IMR-90 (cell line): Measurements from ENCODE around the gene SPPL2B. TPM values are rescaled to one million over a fixed set of nuclear protein-coding genes. Genes with fewer than 3 reads are reported as not detected.

Experiments
- ATAC-seq: fragments of 200-7000 bp; cut with Tn5 transposase; 2 replicates; pipeline ENCODE4 v1.9.1; 2020; ENCODE audit warnings: low read depth, mild to moderate bottlenecking, moderate library complexity
- BruUV-seq: library from RNA; stranded (reverse); fragments of 400-500 nt; replicated peaks from 2 replicates; lab custom pipeline; 2021; lab: Mats Ljungman, UMichigan
- CTCF ChIA-PET: fragments of 300-600 bp; formaldehyde crosslinking; extraction: SDS; loops from one replicate; lab custom pipeline; 2021; ENCODE audit warnings: antibody characterized with exemption; lab: Yijun Ruan, JAX
- POLR2A ChIA-PET: fragments of 300-600 bp; sonication (Branson Sonifier 250); formaldehyde crosslinking; loops from one replicate; lab custom pipeline; 2022; ENCODE audit warnings: antibody characterized with exemption; ENCODE audit not compliant: unreplicated experiment; lab: Charles Lee
- DNase-seq: peaks from one replicate; pipeline ENCODE4 v3.0.0; 2013
- H2AFZ ChIP-seq: replicated peaks from 2 replicates; pipeline ENCODE3; 2013; ENCODE audit warnings: low read length, mild to moderate bottlenecking; ENCODE audit not compliant: poor library complexity
- H2AK5ac ChIP-seq: 2 replicates; pipeline ENCODE4 v1.6.1; 2013; ENCODE audit warnings: low read depth, low read length, inconsistent platforms
- H2AK9ac ChIP-seq: replicated peaks from 2 replicates; pipeline ENCODE3; 2013; ENCODE audit warnings: mild to moderate bottlenecking, low read depth, low read length, moderate library complexity; ENCODE audit not compliant: poor library complexity
- H2BK120ac ChIP-seq: 2 replicates; pipeline ENCODE4 v1.6.1; 2013; ENCODE audit warnings: low read depth, low read length, inconsistent platforms
- H2BK15ac ChIP-seq: 3 replicates; pipeline ENCODE4 v1.6.1; 2013; ENCODE audit warnings: low read depth, low read length, inconsistent platforms
- H2BK20ac ChIP-seq: 2 replicates; pipeline ENCODE4 v1.6.1; 2013; ENCODE audit warnings: low read depth, mild to moderate bottlenecking, inconsistent platforms, low read length, moderate library complexity
- H2BK5ac ChIP-seq: 2 replicates; pipeline ENCODE4 v1.6.1; 2013; ENCODE audit warnings: mild to moderate bottlenecking, low read depth, low read length, inconsistent platforms; ENCODE audit not compliant: poor library complexity, severe bottlenecking
- H3K14ac ChIP-seq: replicated peaks from 2 replicates; pipeline ENCODE4 v1.6.1; 2013; ENCODE audit warnings: low read depth, low read length, inconsistent platforms
- H3K18ac ChIP-seq: 2 replicates; pipeline ENCODE4 v1.6.1; 2013; ENCODE audit warnings: low read depth, low read length, control low read depth
- H3K23ac ChIP-seq: 2 replicates; pipeline ENCODE4 v1.6.1; 2013; ENCODE audit warnings: low read depth, low read length, inconsistent platforms
- H3K27ac ChIP-seq: 2 replicates; pipeline ENCODE4 v1.5.1; 2013; ENCODE audit warnings: mild to moderate bottlenecking, control low read depth, low read length; ENCODE audit not compliant: insufficient read depth
- H3K27me3 ChIP-seq: 2 replicates; pipeline ENCODE4 v1.6.1; 2013; ENCODE audit warnings: low read length; ENCODE audit not compliant: control insufficient read depth, insufficient read depth
- H3K36me3 ChIP-seq: 2 replicates; pipeline ENCODE4 v1.6.1; 2013; ENCODE audit warnings: low read length, mixed read lengths; ENCODE audit not compliant: control insufficient read depth, insufficient read depth
- H3K4ac ChIP-seq: 2 replicates; pipeline ENCODE4 v1.6.1; 2013; ENCODE audit warnings: low read depth, low read length, inconsistent platforms
- H3K4me1 ChIP-seq: 2 replicates; pipeline ENCODE4 v1.6.1; 2013; ENCODE audit warnings: low read length, mixed read lengths; ENCODE audit not compliant: control insufficient read depth, insufficient read depth
- H3K4me2 ChIP-seq: 2 replicates; pipeline ENCODE4 v1.6.1; 2013; ENCODE audit warnings: low read depth, mild to moderate bottlenecking, control low read depth, low read length, moderate library complexity
- H3K4me3 ChIP-seq: 2 replicates; pipeline ENCODE4 v1.5.1; 2013; ENCODE audit warnings: low read depth, mild to moderate bottlenecking, control low read depth, low read length, moderate library complexity; ENCODE audit not compliant: insufficient read depth
- H3K56ac ChIP-seq: 2 replicates; pipeline ENCODE4 v1.6.1; 2013; ENCODE audit warnings: low read length, inconsistent platforms; ENCODE audit not compliant: insufficient read depth; ENCODE audit errors: extremely low read depth
- H3K79me1 ChIP-seq, 2 experiments: 2 replicates each; pipeline ENCODE4 v1.6.1; 2013; ENCODE audit warnings: low read length in 2 of 2, inconsistent platforms in 1 of 2, low read depth in 1 of 2
- H3K9ac ChIP-seq: 2 replicates; pipeline ENCODE4 v1.6.1; 2013; ENCODE audit warnings: low read depth, low read length, control low read depth
- H3K9me1 ChIP-seq: 2 replicates; pipeline ENCODE4 v1.6.1; 2013; ENCODE audit warnings: low read length, inconsistent platforms; ENCODE audit not compliant: insufficient read depth
- H3K9me3 ChIP-seq: 2 replicates; pipeline ENCODE4 v1.6.1; 2013; ENCODE audit warnings: low read length; ENCODE audit not compliant: control insufficient read depth, insufficient read depth
- H4K20me1 ChIP-seq: 2 replicates; pipeline ENCODE4 v1.6.1; 2013; ENCODE audit warnings: low read length, inconsistent platforms; ENCODE audit not compliant: insufficient read depth
- H4K5ac ChIP-seq: 2 replicates; pipeline ENCODE4 v1.6.1; 2013; ENCODE audit warnings: mild to moderate bottlenecking, low read depth, low read length, control low read depth
- H4K8ac ChIP-seq, 2 experiments: 2 replicates each; pipeline ENCODE4 v1.6.1; 2013; ENCODE audit warnings: low read depth in 2 of 2, low read length in 2 of 2, control low read depth in 1 of 2, inconsistent platforms in 1 of 2
- H4K91ac ChIP-seq: 2 replicates; pipeline ENCODE4 v1.6.1; 2013; ENCODE audit warnings: low read depth, low read length, inconsistent platforms; ENCODE audit not compliant: insufficient read depth
- ELK1 ChIP-seq: fragments of 150-350 bp; IDR thresholded peaks from 2 replicates; pipeline ENCODE4 v1.6.1; 2016; ENCODE audit warnings: low read depth, mild to moderate bottlenecking, low read length, moderate library complexity, borderline replicate concordance
- NFE2L2 ChIP-seq: fragments of 150-350 bp; IDR thresholded peaks from 2 replicates; pipeline ENCODE4 v1.6.1; 2016; ENCODE audit warnings: low read depth, mild to moderate bottlenecking, low read length
- RFX5 ChIP-seq: IDR thresholded peaks from 2 replicates; pipeline ENCODE4 v1.8.0; 2012; ENCODE audit warnings: low read depth, mild to moderate bottlenecking, low read length, moderate library complexity
- SMC3 ChIP-seq: fragments of 150-350 bp; IDR thresholded peaks from 2 replicates; pipeline ENCODE4 v1.6.1; 2016; ENCODE audit warnings: low read depth, mild to moderate bottlenecking, antibody characterized with exemption, low read length, moderate library complexity
- WGBS, 2 experiments: methylation state at CpG; one replicate each; pipeline versions ENCODE4 v1.1.5 to v1.1.7; 2013; ENCODE audit warnings: missing lambda C conversion rate in 2 of 2; ENCODE audit not compliant: insufficient read length in 1 of 2; ENCODE audit errors: extremely low coverage in 2 of 2; 5-methylcytosine and 5-hydroxymethylcytosine counted together
- dilution Hi-C: fragments of 300-500 bp; cut with HindIII; formaldehyde crosslinking; loops from one replicate; pipeline ENCODE4 v1.14.3; 2018; ENCODE audit warnings: low sequenced_read_pairs; ENCODE audit not compliant: unreplicated experiment
- in situ Hi-C: fragments of 300-500 bp; cut with MboI; formaldehyde crosslinking; loops from 3 replicates; pipeline ENCODE4 v1.14.3; 2019; ENCODE audit warnings: low sequenced_read_pairs, inconsistent platforms, mixed read lengths
- intact Hi-C: fragments of 100-400 bp; cut with micrococcal nuclease; formaldehyde crosslinking; loops from 2 replicates; pipeline ENCODE4 v1.10.0; 2022
- polyA plus RNA-seq, 3 experiments: library from polyadenylated mRNA; depleted of rRNA; stranded (reverse); fragments of >200 nt; gene quantifications; 2 replicates each; pipeline ENCODE4 v1.2.3, GENCODE V29; 2012; ENCODE audit warnings: low replicate concordance in 1 of 3
- total RNA-seq: library from RNA; depleted of rRNA; stranded (reverse); fragments of >200 nt; gene quantifications from 2 replicates; pipeline ENCODE4 v1.2.3, GENCODE V29; 2012

The SPPL2B gene
- total and polyA plus RNA-seq, 2 of the 4 experiments (the other 2 are of a cell fraction) = 3.4 to 45.7 TPM

GRCh38 chr19:2398735-2399305, 70.3 kb downstream of the SPPL2B start:
- ATAC-seq = no peak
- in situ Hi-C loops (loop anchor here (10.0 kb wide), 1 partner anchor 244 kb away; the partner anchor contains the start of gene AP3D1), intact Hi-C loops (no loop called here), dilution Hi-C loops (no loop called here)
- Histone ChIP-seq H2BK20ac (no peak overlapping the region), H3K27me3 (no peaks in the 10 kb centered on the region), H3K36me3 (no peaks in the 10 kb centered on the region), H4K91ac (no peak overlapping the region), H3K4me3 (no peak overlapping the region), H3K23ac (no peak overlapping the region), H3K27ac (no peak overlapping the region), H3K4me2 (no peak overlapping the region), H3K18ac (no peak overlapping the region), H3K56ac (no peak overlapping the region), H4K8ac (no peak overlapping the region), H2AK9ac (no peak overlapping the region), H2BK15ac (no peak overlapping the region), H3K9ac (no peak overlapping the region), H3K4ac (no peak overlapping the region), H3K9me3 (no peaks in the 10 kb centered on the region), H2AFZ (peak overlapping the region; percentile 12), H3K4me1 (no peaks in the 10 kb centered on the region), H2BK5ac (no peak overlapping the region), H4K5ac (no peak overlapping the region), H3K79me1 (no peaks in the 10 kb centered on the region), H3K14ac (no peak overlapping the region), H2BK120ac (no peak overlapping the region), H4K20me1 (no peaks in the 10 kb centered on the region), H2AK5ac (no peak overlapping the region), H3K9me1 (no peaks in the 10 kb centered on the region)
- no TSS peak for BruUV-seq
- no peak for TF ChIP-seq NFE2L2
- TF ChIP-seq ELK1 = no peak
- no peak for TF ChIP-seq RFX5
- no peak for TF ChIP-seq SMC3
- CTCF ChIA-PET = interaction anchor here (1.1 kb wide), 1 partner anchor 8 kb away, joined by 4 read pairs; no protein-coding TSS in a partner anchor
- POLR2A ChIA-PET = no interaction called here
- no CpG with 5 or more reads among the region's 14 CpGs for WGBS, 2 experiments
- DNase-seq = no peak
